ENCODE results near the gene MRPL42. TPM values are rescaled to one million over a fixed set of nuclear protein-coding genes. Genes with fewer than 3 reads are reported as not detected.

MRPL42 gene
- total and polyA plus RNA-seq, 2 of the 4 experiments (the other 2 are of a cell fraction), result 64.2 to 90.7 TPM

- peak; percentile 7 for DNase-seq
- Histone ChIP-seq H3K18ac (ENCODE audit: low read depth, low read length) (0 out of 2 replicates have a peak overlapping the region, but pooled peaks have one; percentile 17), H2BK15ac (ENCODE audit: low read depth, low read length) (no peak overlapping the region), H3K23ac (ENCODE audit: low read depth, low read length) (peak overlapping the region; percentile 52; the same call in 1 of the 2 replicates), H3K4ac (ENCODE audit: low read depth, low read length) (peak overlapping the region; percentile 49; the same call in 1 of the 2 replicates), H3K14ac (replicated peaks; ENCODE audit: low read depth, low read length) (0 out of 2 replicates have a peak overlapping the region, but pooled peaks have one; percentile 10), H2BK120ac (ENCODE audit: low read depth, low read length) (no peak overlapping the region), H3K36me3 (ENCODE audit: control insufficient read depth, insufficient read depth, low read length) (no peaks in the 10 kb centered on the region), H3K79me1 (ENCODE audit: low read depth in 1 of 2, low read length in 2 of 2) (peaks cover 3 to 27% of the 10 kb centered on the region in 2 experiments; a peak in 3 of 4 replicates), H3K9me3 (ENCODE audit: control insufficient read depth, insufficient read depth, low read length) (no peaks in the 10 kb centered on the region), H3K9ac (ENCODE audit: low read depth, low read length) (peak overlapping the region; percentile 89), H3K27ac (ENCODE audit: insufficient read depth, low read length) (peak overlapping the region; percentile 97), H3K4me1 (ENCODE audit: control insufficient read depth, insufficient read depth, low read length) (peaks cover 9% of the 10 kb centered on the region), H3K4me2 (ENCODE audit: low read depth, low read length) (peak overlapping the region; percentile 97), H4K91ac (ENCODE audit: insufficient read depth, low read depth, low read length) (no peak overlapping the region; the same call in 1 of the 2 replicates), H2BK20ac (ENCODE audit: low read depth, low read length) (no peak overlapping the region), H3K9me1 (ENCODE audit: insufficient read depth, low read length) (peaks cover 12% of the 10 kb centered on the region), H2BK5ac (ENCODE audit: low read depth, low read length, poor library complexity, severe bottlenecking) (peak overlapping the region; percentile 78), H3K56ac (ENCODE audit: extremely low read depth, insufficient read depth, low read length) (no peak overlapping the region), H4K5ac (ENCODE audit: low read depth, low read length) (no peak overlapping the region; the same call in 1 of the 2 replicates), H2AFZ (replicated peaks; ENCODE audit: low read length, poor library complexity) (peak overlapping the region; percentile 94), H4K20me1 (ENCODE audit: insufficient read depth, low read length) (peaks cover 50% of the 10 kb centered on the region), H3K27me3 (ENCODE audit: control insufficient read depth, insufficient read depth, low read length) (no peaks in the 10 kb centered on the region), H2AK9ac (replicated peaks; ENCODE audit: low read depth, low read length, poor library complexity) (peak overlapping the region; percentile 98), H3K4me3 (ENCODE audit: insufficient read depth, low read depth, low read length) (peak overlapping the region; percentile 86), H2AK5ac (ENCODE audit: low read depth, low read length) (no peak overlapping the region), H4K8ac (ENCODE audit: low read depth in 2 of 2, low read length in 2 of 2) (peak overlapping the region in 1 of 2 experiments; percentile 7; a peak in 1 of 4 replicates)
- POLR2A ChIA-PET (ENCODE audit: unreplicated experiment), result no interaction called here
- CTCF ChIA-PET, result interaction anchor here (0.5 to 0.6 kb wide), 2 partner anchors 8 to 26 kb away, joined by 3 to 4 read pairs; partner anchors contain the start of gene MRPL42
- WGBS, 2 experiments (ENCODE audit: extremely low coverage in 2 of 2, insufficient read length in 1 of 2), result 0% methylated on average over 7 of the region's 55 CpGs; no CpG with 5 or more reads in 1 of the 2 experiments
- in situ Hi-C loops (cut with MboI; ENCODE audit: low sequenced_read_pairs) (no loop called here), dilution Hi-C loops (cut with HindIII; ENCODE audit: low sequenced_read_pairs, unreplicated experiment) (no loop called here), intact Hi-C loops (cut with micrococcal nuclease) (no loop called here)
- TF ChIP-seq BHLHE40 (IDR thresholded peaks at IDR 0.05; ENCODE audit: low read depth, low read length) (no peak), MXI1 (IDR thresholded peaks at IDR 0.05; ENCODE audit: borderline replicate concordance, low read depth, low read length) (peak; percentile 50; the same call in 1 of the 2 replicates)
- no TSS peak for BruUV-seq (replicated peaks)
- peak; percentile 4; the same call in 1 of the 2 replicates for ATAC-seq (ENCODE audit: low read depth)
Observed at GRCh38 chr12:93441081-93441616, 26.2 kb upstream of the MRPL42 start.
